ENCODE data around the gene RFC2. TPM values are rescaled to one million over a fixed set of nuclear protein-coding genes. Genes with fewer than 3 reads are reported as not detected.

RFC2 gene
- total RNA-seq, 4 donors from 2014 or later, result 5.8 to 23.1 (median 7.3) TPM

DNA sequence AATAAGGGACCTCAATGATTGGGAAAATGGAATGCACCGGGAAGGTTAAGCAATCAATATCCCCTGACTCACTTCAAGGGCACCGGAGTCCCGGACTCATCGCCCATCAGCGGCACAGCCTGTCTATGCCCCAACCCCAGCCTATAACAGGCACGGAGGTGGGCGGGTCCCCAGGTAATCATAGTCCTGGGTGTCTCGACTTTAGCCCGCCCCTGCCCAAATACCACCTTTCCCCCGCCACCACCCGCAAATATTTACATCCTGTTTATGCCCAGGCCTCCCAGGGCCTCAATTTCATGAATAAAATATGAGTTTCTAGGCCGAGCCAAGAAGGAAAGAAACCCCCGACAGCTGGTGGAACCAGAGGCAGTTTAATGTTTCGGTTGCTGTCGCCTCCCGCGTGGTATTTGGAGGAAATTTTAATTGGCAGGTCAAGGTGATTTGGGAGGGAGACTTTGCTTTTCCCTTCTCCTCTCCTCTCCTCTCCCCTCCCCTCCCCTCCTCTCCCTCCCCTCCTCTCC is 15.6 kb upstream of the RFC2 start:
- H3K27me3 ChIP-seq, result no peaks in the 10 kb centered on the region
- H3K36me3 ChIP-seq, result no peaks in the 10 kb centered on the region
- peak overlapping the region; percentile 30 to 60 (median 39) for H3K27ac ChIP-seq
- H3K4me1 ChIP-seq, result peaks cover 0 to 19% (median 7%) of the 10 kb centered on the region in 4 donors
- H3K4me3 ChIP-seq, result peak overlapping the region; percentile 52 to 74 (median 58)
- TF ChIP-seq, protein P1, sequence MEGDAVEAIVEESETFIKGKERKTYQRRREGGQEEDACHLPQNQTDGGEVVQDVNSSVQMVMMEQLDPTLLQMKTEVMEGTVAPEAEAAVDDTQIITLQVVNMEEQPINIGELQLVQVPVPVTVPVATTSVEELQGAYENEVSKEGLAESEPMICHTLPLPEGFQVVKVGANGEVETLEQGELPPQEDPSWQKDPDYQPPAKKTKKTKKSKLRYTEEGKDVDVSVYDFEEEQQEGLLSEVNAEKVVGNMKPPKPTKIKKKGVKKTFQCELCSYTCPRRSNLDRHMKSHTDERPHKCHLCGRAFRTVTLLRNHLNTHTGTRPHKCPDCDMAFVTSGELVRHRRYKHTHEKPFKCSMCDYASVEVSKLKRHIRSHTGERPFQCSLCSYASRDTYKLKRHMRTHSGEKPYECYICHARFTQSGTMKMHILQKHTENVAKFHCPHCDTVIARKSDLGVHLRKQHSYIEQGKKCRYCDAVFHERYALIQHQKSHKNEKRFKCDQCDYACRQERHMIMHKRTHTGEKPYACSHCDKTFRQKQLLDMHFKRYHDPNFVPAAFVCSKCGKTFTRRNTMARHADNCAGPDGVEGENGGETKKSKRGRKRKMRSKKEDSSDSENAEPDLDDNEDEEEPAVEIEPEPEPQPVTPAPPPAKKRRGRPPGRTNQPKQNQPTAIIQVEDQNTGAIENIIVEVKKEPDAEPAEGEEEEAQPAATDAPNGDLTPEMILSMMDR (IDR thresholded peaks at IDR 0.05), result no peak
- no peak for TF ChIP-seq POLR2A (IDR thresholded peaks at IDR 0.05)
- H3K9me3 ChIP-seq, result no peaks in the 10 kb centered on the region
- peak; percentile 77 to 85 (median 79) for DNase-seq

- no peak for DNase-seq
- peaks cover 0 to 19% (median 8%) of the 10 kb centered on the region in 4 donors for H3K4me1 ChIP-seq
- no peak overlapping the region for H3K27ac ChIP-seq
- H3K4me3 ChIP-seq, result no peak overlapping the region
- no peaks in the 10 kb centered on the region for H3K36me3 ChIP-seq
- H3K27me3 ChIP-seq, result no peaks in the 10 kb centered on the region
- H3K9me3 ChIP-seq, result no peaks in the 10 kb centered on the region
- no peak for TF ChIP-seq POLR2A (IDR thresholded peaks at IDR 0.05)
- TF ChIP-seq, protein P1 (IDR thresholded peaks at IDR 0.05), result no peak
Observed at GRCh38 chr7:74267756-74268565, 13.8 kb upstream of the RFC2 start.

GRCh38 chr7:74266191-74266963 is 12.2 kb upstream of the RFC2 start:
- TF ChIP-seq POLR2A (IDR thresholded peaks at IDR 0.05), result no peak
- TF ChIP-seq, protein P1 (IDR thresholded peaks at IDR 0.05), result no peak
- H3K9me3 ChIP-seq, result no peaks in the 10 kb centered on the region
- no peaks in the 10 kb centered on the region for H3K36me3 ChIP-seq
- H3K4me1 ChIP-seq, result peaks cover 0 to 11% (median 3%) of the 10 kb centered on the region in 4 donors
- H3K27ac ChIP-seq, result no peak overlapping the region
- no peak overlapping the region for H3K4me3 ChIP-seq
- DNase-seq, result no peak
- no peaks in the 10 kb centered on the region for H3K27me3 ChIP-seq

DNA sequence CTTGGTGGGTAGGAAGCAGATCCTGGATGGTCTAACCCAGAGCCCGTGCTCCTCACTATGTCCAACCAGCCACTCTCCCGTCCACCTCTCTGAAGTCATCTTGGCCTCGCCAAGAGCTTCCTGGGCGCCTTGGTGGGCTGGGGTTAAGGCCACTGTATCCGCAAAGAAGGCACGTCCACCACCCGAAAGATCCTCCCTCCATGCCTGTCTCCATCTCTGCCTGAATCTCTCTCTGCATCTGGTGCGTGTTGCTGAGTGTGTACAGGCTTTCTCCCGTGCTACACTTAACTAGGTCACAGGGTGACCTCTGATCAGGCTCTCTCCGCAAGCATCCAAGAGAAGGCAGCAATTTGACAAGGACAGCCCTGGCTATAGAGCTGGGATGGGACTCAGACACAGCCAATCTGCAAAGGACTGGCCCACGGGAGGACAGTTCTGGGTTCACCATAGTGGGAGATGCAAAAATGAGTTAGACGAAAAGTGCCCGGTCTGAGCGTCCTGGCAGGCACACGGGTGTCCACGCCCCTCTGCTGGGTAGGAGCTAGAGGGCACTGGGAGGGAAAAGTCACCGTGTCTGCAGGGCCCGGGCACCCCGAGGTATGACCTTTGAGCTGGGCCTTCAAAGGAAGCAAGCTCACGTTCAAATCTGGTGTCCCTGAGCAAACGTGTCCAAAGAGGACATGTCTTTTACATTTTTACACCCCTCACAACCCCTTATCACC is 9.4 kb upstream of the RFC2 start:
- H3K27me3 ChIP-seq, result no peaks in the 10 kb centered on the region
- H3K4me1 ChIP-seq, result peaks cover 0 to 5% (median 0%) of the 10 kb centered on the region in 4 donors
- H3K9me3 ChIP-seq, result no peaks in the 10 kb centered on the region
- peak in 1 of 3 donors; percentile 47 for DNase-seq
- TF ChIP-seq POLR2A (IDR thresholded peaks at IDR 0.05), result no peak
- TF ChIP-seq, protein P1 (IDR thresholded peaks at IDR 0.05), result no peak
- H3K27ac ChIP-seq, result no peak overlapping the region
- no peak overlapping the region for H3K4me3 ChIP-seq
- H3K36me3 ChIP-seq, result no peaks in the 10 kb centered on the region
